Activated CD4-positive, alpha-beta T cell treated with anti-CD3 and anti-CD28 coated beads for 48 hours (primary cell): ENCODE data around the gene FAM136A.
"Not testable (repeated sequence)": the region's sequence is repeated elsewhere in the genome, so short reads cannot be mapped to it uniquely, and the experiment has no call there.

Experiments used
- DNase-seq: peaks from one replicate; pipeline ENCODE4 v3.0.0-alpha.2; 2020

Gene FAM136A

DNA sequence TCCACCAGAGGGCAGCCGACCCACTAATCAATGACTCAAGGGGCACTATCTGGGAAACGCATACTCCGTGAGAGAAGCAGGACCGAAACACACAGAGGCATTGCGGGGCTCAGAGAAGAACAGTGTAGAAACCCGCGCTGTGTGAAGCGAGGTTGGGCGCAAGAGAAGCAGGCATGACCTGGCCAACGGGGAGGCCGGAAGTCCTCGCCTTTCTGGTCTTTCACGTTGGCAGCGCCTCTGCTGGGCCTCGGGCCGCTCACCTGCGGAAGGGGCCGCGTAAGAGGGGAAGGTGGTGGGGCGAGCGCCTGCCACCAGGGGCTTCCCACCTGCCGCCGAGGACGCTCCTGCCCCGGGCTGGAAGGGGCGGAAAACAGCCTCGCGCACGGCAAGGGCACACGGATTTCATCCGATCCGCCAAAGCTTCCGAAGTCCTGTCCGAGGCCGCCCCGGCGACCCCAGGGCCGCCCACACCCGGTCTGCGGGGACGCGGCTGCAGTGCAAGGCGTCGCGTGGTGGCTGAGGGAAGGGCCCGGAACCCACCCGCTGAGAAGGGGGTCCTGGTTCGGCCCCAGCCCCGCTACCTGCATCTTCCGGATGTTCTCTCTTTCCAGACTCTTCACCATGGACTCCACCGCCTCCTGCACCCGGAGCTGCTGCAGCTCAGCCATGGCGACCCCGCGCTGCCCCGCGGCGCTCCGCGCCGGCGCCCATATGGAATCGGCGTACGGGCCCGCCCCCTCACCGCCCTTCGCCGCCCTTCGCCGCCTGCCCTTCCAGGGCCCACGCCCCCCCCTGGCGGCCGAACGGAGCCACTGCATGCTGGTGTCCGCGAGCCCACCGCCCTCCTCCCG, at the start of gene FAM136A:
Gene FAM136A (minus strand): TSS at position 724 of the 851 bp plus-strand sequence. CDS start 56 bp downstream, at position 668.
- DNase-seq, result peak; percentile 93

DNA sequence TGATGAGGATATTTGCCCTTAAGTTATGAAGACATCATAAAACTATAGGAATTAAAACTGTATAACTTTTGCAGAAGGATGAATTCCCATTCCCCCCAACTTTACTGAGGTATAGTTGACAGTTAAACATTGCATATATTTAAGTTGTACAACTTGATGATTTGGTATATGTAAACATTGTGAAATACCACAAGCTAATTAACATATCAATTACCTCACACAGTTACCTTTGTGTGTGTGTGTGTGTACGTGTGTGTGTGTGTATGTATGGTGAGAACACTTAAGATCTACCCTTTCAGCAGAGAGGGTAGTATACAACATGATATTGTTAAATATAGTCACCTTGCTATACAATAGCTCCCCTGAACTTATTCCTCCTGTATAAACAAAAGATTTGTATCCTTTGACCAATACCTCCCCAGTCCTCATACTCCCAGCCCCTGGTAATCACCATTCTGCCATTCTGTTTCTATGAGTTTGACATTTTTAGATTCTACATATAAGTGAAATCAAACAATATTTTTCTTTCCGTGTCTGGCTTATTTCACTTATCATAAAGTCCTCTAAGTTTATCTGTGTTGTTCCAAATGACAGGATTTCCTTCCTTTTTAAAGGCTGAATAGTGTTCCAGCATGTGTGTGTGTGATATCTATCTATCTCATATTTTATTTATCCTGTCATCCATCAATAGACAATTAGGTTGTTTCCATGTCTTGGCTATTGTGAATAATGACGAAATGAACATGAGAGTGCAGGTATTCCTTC, 48.2 kb upstream of the FAM136A start:
- no peak for DNase-seq

DNA sequence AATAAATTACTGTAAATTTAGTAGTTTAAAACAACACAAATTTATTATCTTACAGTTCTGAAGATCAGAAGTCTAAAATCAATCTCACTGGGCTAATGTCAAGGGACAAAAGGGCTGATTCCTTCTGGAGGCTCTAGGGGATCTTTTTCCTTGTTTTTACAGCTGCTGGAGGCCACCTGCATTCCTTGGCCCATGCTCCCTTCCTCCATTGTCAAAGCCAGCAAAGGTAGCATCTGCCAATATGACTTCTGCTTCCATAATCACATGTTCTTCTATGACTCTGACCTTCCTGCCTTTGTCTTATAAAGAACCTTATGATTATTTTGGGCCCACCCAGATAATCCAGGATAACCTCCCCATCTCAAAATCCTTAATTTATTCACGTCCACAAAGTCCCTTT, 46.0 kb upstream of the FAM136A start:
- DNase-seq, result no peak

DNA sequence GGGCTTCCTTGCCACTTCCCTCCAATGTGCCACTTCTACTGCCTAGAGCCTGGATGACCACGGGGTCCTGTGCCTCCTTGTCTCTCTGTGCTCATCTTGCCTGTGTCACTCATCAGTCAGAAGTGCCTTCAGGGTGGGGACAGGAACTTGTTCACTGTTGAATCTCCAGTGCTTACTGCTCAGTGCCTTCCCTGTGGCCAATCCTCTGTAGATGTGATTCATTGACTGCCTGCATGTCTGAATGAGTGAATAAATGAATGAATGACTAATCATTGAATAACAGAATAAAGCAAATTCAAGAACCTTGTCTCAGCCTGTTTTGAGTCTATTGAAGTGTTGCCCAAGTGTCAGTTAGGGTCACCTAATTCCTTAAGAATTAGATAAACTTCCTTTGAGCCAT, 42.3 kb upstream of the FAM136A start:
- DNase-seq, result no peak

DNA sequence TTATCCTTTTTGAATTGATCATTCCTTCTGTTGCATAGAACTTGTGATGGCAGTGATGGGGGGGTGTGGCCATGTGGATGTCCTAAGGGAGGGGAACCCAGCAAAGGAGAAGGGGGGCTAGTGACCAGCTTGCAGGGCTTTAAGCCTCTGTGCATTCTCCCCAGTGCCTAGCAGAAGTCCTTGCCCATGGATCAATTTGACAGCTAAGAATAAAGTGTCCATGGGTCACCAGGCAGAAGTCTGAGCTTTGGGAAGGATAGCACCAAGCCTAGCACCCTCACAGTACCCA, 39.6 kb upstream of the FAM136A start:
- no peak for DNase-seq

DNA sequence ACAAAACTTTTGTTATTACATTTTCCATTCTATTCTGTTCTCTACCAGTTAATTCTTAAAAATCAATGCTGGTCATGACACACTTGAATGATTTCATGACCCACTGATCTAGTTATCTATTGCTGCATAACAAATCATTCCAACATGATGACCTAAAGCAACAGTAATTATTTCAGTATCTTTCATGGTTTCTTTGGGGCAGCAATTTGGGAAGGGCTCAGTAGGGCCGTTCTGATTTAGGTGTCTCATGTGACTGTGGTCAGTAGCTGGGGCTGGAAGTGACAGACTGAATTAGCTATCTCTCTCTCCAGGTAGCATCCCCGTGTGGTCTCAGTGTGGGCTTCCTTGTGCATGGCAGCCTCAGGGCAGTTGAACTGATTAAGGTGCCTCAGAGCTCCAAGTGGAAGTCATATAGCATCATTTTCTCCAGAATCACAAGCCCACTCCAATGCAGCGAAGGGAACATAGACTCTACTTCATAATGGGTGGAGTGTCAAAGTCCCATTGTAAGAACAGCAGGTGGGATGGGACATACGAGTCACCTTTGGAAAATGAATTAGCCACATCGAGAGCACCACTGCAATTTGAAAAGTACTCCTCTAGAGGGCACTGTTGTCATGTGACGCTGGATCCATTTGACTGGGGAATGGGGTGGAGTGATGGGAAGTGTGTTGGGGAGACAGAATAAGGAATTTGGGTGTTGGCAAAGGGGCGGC, 39.1 kb upstream of the FAM136A start:
- DNase-seq, result peak; percentile 44

DNA sequence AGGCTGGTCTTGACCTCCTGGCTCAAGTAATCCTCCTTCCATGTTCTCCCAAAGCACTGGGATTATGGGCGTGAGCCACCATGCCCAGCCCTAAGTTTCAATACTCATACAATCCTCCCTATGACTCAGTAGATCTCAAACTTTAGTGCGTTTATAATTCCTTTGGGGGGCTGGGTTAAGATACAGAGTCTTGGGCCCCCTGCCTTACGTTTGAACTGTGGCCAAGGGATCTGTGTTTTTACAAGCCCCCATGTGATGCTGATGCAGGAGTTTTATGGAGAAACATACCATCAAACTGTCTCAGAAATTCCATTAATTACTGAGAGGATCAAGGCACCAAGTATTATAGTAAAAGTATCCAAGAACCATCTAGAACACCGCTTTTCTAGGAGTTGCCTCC, 38.2 kb upstream of the FAM136A start:
- no peak for DNase-seq

DNA sequence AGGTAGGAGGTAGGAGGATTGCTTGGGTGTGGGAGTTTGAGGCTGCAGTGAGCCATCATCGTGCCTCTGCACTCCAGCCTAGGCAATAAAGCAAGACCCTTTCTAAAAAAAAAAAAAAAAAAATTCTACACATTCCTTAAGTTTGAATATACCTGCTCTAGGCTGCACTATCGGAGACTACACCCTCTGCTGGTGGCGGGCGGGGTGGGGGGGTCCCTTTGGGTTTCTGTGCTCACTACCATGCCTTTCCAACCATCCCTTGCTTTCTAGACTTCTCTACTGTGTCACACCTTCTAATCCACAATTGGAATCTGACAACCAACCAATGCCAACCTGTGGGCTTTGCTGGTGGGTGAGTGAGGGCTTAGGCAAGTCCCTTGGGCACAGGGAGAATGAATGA, 34.7 kb upstream of the FAM136A start:
- no peak for DNase-seq

DNA sequence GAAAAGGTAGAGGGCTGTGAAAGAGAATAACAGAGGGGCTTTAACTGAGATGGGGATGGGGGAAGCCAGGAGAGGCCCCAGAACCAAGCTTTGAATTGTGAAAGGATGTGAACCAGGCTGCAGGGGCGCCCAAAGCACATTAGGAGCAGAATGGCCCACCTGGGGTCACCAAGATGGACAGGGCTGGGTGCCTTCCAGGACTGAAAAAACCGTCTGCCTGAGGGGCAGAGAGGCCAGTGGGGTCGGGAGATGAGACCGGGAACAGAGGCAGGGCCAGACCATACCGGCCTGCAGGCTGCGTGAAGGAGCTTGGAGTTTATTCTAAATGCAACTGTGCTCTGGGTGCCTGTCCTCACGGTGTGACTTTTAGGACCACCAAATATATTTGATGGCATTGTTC, 29.1 kb upstream of the FAM136A start:
- DNase-seq, result no peak

DNA sequence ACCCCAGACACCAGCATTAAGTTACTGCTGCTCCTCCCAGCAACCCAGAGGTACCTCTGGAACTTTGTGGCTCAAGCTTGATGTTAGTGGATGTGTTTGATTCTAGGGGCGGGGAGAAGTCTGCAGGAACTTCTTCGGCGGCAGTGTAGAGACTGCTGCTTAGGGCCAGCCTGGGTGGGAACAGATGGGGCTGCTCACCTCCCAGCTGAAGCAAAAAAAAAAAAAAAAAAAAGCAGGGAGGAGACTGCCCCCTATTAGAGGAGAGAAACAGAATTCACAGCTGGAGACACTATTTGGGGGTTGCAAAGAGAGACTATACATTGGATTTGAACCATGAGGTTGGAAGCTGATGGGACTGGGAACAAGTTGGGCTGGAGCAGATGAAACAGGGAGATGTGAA, 28.6 kb upstream of the FAM136A start:
- DNase-seq, result no peak

DNA sequence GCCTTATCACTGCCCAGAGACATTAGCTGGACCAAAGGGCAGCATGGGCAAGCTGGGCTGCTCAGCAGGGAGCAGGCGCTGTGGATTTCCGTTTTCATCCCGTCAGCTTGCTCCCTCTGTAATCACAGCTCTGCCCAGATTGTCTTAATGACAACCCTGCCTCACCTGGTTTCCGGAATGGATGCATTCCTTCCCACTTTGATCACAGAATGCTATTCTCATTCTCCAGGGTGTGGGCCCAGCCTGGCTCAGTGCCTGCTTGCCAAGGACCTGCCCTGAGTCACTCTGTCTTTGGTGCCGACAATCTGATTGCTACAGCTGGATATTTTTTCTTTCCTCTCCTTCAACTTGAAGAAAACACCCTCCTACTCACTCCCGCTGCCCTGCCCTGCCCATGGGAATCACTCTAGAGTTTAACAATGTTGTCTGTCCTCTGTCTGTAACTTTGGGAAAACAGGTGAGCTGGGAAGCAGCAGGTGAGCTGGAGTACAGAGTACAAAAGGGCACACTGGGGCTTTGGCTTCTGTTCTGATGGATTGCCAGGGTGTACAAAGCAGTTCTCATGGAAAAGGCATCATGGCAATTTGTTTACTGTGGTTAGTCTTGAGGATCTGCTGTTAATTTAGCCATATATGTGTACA, 27.2 kb upstream of the FAM136A start:
- DNase-seq, result no peak

DNA sequence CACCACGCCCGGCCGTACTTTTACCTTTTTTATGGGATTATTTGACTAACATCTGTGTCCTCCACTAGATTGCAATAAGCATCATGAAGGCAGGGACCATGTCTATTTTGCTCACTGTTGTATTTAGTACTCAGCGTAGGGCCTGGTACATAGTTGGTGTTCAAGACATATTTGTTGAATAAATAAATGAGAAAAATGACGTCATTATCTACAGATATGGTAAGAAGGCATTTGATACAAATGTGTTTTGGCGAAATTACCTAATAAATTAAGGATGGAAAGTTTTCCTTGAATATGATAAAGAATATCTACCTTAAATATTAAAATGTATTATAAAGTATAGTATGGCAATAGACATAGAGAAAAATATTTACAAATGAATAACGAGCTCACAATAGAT, 24.0 kb upstream of the FAM136A start:
- DNase-seq, result no peak

DNA sequence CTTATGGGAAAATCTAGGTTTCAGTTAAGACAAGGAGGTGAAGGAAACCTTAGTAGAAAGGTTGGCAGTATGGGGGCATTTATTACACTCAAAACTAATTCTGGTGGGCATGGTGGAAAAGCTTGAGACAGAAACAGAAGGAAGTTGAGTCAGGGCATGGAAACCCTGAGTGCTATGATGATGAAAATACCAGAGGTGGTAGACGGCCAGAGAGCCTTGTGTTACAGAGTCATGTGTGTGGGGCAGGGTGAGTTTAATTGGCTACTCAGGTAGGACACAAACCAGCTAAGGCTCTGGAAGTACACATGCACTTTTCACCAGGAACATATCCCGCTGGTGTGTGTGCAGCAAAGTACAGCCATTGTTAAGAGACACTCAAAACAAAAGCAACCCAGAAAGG, 20.7 kb upstream of the FAM136A start:
- DNase-seq, result no peak

DNA sequence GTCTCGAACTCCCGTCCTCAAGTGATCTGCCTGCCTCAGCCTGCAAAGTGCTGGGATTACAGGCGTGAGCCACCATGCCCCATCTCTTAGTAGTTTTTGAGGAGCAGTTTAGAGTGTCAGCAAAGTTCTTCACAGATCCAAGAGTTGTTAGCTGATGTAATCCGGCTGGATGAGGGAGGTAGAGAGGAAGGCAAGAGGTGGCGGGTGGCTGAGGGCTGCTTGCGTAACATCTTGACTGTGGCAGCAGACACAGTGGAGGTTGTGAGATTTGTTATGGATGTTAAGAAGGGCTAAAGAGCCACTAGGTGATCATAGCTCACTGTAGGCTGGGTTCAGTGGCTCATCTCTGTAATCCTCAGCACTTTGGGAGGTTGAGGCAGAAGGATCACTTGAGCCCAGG, 19.5 kb upstream of the FAM136A start:
- no peak for DNase-seq

DNA sequence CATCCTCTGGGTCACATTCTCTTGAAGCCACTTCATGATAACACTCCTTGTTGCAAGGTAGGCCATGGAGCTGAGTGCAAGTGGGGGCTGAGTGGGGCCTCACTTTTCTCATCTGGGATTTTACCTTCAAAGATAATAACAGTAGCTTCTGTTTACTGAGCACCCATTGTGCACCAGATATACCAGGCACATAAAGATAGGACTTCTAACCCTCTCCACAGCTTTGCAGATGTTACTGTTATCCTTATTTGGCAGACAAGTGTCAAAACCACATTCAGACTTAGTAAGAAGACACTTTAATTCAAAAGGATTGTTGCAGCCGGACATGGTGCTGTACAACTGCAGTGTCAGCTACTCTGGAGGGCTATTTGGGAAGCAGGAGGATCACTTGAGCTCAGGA, 12.8 kb upstream of the FAM136A start:
- DNase-seq, result no peak

DNA sequence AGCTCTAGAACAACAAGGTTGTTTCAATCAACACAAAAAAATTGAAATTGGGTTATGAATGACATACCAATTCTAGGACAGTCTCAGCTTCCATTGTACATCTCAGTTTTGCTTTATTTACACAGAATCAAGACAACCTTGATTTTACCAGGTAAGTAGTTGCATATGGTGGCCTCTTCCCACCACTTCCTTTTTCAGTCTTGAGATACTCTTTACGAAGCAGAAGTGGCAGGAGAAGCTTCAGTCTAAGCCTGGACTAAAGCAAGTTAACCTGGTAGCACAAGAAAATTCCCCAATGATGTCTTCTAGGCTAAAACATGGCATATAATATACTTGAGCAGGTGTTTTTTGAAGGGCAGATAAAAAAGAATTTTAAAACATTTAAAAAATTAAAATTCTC, 10.7 kb upstream of the FAM136A start:
- DNase-seq, result no peak

DNA sequence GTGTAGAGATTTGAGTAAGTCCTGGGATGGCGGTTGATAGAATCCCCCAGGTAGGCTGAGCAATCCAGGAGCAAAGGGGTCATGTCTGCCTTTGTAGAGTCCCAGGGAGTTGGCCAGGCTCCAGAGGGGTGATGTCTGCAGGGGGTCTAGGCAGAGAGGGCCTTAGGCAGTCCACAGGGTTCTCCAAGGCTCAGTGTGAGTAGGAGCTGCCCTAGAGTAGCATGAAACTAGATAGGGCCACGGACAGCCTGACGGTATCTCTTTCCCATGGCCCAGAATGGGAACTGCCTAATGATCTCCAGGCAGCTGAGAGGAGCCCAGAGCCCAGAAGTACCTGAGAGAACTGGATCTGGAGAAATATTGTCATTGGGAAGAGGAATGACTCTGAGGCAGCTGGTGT, 9.0 kb upstream of the FAM136A start:
- no peak for DNase-seq

DNA sequence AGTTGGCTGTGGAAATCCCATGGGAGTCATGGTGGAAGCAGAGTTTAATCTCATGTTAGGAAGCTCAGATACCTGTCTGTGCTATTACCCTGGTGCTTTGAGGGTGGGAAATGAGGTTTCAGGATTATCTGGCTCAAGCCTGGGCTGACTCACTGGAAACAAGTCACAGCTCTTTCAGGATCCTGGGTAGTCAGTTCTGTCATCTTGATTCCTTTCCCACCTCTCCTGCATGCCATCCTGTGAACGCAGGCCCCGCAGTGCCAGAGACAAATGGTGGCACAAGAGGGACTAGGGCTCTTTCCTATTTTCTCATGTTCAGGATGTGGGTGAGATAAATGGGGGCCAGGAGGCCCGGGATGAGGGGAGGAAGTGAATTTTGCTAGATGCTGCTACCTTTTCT, 3.7 kb upstream of the FAM136A start:
- DNase-seq, result no peak

DNA sequence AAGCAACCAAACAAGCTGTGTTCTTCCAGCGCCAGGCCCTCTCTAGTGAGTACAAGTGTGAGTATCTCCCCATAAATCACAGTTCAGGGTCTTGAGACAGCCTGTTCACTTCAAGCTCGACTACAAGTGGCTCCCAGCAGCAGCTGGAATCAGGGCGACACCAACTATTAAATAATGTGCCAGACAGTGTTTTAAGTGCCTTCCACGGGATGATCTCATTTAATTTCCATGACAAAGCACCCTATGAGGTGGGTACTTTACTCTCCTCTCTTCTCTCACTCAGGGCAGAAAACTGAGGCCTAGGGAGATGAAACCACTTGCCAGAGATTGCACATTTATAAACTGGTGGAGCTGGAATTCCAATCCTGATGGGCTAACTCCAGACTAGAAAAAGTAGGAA, 2.6 kb upstream of the FAM136A start:
- no peak for DNase-seq

DNA sequence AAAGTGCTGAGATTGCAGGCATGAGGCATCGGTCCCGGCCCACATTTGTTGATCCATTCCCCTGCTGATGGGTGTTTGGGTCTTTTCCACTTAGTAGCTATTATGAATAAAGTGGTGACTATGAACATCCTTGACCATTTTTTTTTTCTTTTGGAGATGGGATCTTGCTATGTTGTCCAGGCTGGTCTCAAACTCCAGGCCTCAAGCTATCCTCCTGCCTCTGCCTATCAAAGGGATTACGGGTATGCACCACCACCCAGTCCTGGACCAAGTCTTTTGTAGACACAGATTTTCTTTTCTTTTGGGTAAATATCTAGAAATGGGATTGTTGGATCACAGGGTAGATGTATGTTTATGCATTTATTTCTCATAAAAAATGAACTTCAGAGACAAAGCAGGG, 1.3 kb upstream of the FAM136A start:
- no peak for DNase-seq

DNA sequence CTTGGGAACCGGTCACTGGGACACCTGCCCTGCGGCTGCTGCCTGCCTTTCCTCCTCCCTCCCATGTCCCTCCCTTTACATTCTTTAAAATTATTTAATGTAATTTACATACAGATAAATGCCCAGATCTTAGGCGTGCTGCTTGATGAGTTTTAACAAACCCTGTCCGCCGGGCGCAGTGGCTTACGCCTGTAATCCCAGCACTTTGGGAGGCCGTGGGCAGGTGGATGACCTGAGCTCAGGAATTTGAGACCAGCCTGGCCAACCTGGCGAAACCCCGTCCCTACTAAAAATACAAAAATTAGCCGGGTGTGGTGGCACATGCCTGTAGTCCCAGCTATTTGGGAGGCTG, 304 bp upstream of the FAM136A start:
- not testable (repeated sequence) for DNase-seq

DNA sequence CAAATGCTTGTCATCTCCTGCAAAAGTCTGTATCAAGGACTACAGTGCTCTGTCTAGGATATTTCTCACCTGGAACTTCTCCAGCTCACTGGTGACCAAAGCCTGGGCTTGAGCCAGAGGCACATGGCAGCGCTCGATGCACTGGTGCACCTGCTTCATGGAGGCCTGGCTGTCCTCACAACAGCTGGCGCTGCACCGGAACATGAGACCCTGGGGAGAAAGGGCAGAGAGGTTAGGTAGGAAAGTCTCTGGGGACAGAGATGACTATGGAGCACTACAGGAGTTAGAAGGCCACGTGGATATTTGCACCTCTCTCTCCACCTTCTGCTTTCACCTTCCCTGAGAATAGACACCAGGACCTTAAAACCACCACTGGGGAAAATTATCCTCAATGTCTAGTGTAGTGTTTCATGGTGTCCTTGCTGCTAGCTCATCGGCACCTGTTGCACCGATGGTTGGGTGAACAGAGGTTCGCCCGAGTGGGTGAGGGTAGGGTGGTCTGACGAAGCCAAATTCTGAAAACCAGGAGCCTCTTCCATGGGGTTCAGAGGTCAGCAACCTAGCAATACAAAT, 1.0 kb downstream of the FAM136A start:
- DNase-seq, result no peak

DNA sequence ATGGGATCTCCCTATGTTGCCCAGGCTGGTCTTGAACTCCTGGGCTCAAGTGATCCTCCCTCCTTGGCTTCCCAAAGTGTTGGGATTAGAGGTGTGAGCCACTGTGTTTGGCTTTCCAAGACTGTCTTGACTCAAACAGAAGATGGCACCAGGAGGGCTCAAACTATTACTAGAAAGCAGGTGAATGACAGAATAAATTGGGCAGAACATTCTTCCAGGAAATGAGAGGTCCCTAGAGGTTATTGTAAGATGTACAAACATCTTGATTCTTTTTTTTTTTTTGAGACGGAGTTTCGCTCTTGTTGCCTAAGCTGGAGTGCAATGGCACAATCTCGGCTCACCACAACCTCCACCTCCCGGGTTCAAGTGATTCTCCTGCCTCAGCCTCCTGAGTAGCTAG, 4.0 kb downstream of the FAM136A start:
- DNase-seq, result not testable (repeated sequence)
